Measurements from ENCODE around the gene PPRC1.

PPRC1 gene

DNA sequence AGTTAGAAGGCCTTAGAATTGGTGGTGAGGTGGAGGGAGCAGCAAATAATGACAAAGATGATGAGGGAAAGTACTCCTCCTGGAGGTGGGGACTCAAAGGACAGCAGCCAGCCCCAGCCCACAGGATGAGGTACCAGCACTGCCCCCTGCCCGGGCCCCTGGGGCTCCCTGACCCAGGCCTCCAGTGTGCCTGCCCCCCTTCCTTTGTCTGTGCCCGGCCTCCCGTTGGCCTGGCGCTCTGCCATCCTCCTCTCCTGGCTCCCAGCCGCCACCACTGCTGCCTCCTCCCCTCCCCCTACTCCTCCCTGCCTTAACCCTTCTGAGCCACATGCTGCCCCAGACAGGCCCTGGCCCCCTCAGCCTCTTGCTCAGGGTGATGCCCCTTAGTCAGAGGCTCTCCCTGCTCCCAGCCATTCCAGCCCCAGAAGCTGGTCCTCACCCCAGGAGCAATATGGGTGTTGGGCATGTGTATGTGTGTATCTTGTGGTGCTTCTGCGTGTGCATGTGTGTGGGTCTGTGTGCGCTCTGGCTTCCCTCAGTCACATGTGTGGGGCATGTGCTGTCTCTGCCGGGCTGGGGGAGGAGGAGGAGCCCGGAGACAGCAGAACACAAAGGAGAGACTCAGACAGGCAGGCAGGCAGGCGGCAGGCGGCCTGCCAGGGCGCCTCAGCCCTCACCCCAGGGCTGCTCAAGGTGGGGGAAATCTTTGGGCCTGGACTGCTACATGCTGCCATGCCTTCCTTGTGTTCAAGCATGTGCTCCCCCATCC is 15.3 kb upstream of the PPRC1 start:
- DNase-seq (ENCODE audit: low read depth, low spot score), result no peak

DNA sequence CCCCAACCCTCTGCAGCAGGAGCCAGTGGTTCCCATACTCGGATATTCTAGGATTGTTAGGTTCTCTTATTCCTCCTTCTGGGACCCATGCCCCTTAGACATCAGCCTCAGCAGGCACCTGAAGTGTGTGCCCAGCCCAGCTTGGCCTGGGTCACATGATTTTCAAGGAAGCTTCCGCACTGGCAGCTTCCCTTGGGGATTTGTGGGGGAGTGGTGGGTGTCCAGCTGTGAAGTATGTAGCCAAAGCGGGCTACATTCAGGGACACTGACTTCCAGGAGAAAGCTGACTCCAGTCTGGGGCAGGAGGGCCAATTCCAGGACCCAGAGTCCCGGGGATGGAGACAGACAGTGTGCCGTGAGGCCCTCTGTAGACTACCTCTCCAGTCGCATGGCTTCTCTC is 14.0 kb upstream of the PPRC1 start:
- no peak for DNase-seq (ENCODE audit: low read depth, low spot score)

DNA sequence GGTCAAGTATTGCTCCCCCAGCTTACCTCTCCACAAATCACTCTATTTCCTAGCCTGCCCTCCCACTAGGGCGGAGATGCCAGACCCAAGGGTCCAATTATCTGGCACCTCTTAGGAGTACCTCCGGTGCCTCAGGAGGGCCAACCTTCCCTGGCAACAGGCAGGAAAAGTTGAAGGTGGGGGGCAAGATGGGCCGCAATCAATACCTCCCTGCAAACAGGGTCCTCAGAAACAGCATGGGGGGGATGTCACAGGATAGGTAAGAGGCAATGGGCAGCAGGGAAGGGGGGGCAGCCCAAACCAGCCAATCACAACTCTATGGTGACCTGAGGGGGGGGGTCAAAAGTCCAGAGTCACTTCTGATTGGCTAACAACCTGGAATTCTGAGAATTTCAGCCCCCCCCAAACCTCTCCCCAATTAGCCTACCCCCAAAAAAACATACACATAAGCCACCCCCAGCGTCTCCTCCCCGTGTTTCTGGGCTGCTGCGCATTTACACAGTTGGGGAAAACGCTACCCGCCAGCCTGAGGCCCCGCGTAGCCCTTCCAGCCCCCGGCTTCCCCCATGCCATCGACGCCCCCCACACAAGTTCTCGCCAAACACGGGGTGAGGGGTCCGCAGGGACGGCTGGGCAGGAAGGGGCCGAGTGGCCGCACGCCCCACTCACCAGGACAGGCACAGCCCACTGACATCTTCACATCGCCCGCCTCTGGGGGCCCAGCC is 13.3 kb upstream of the PPRC1 start:
- no peak for DNase-seq (ENCODE audit: low read depth, low spot score)

DNA sequence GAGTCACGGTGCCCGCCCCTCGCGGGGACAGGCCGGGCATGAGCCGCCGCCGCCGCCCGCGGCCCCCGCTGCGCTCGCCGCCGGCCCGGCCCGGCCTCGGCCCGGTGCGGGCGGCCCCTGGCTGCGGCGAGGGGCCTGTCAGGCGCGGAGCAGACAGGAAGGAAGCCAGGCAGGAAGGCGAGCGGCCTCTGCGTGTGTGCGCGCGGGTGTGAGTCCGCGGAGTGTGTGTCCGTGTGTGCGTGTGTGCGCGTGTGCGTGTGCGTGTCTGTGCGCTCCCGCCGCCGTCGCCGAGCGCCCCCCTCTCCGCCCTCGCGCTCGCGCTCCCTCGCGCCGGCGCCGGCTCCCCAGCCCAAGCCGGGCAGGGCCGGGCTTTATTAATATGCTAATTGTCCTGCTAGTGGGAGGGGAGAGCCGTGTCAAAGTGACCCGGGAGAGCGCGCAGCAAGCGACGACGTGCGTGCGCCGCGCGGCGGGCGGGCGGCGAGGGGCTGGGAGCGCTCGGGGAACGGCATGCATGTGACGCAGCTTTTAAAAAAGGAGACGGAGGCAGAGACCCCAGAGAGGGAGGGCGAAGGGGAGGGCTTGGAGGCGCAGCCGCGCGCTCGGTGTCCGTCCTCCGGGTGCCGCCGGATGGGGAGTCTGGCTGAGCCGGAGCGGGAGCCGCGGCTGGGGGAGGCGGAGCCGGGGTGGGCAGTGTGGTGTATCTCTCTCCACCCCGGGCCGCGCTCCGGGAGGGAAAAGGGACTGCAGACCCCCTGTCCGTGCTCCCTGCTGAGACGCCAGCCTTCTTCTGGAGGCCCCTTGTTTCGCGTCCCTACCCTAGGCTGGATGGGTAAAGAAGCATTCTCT is 12.5 kb upstream of the PPRC1 start, which contains the start of gene LDB1:
LDB1 (minus strand) TSS at position 227 of the 849 bp plus-strand sequence. CDS start 258 bp downstream, outside the sequence.
- no peak for DNase-seq (ENCODE audit: low read depth, low spot score)

DNA sequence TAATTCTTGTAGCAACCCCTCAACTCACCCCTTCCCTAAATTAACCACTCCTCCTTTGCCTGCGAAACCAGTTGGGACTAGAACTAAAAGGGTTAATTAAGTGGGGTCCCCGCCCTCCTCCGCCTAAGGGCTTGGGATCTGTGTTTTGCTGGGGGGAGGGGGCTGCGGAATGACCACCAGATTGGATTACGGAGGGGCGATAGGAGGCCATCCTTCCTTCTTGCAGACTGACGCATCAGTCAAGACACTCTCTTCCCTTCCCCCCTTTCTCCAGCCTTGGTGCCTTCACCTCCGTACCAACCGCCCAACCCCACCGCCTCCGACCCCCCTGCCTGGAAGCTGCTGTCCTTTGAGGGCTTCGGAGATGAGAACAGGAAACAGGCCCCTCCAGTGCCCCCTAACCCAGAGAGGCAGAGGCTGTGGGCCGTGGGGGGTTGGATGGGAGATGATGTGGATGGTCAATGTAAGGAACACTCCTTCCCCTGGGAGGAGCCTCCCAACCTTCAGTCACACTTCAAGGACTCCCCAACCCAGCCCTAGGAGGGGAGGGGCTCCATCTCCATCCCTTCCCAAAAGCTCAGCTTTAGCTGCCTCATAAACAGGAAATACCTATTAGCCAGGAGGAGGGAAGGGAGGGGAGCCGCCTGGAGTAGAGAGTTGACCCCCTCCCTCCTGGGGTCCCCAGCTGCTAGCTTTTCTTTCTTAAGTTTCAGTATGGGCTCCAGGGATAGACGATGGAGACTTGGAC is 11.7 kb upstream of the PPRC1 start:
- DNase-seq (ENCODE audit: low read depth, low spot score), result peak; percentile 89

DNA sequence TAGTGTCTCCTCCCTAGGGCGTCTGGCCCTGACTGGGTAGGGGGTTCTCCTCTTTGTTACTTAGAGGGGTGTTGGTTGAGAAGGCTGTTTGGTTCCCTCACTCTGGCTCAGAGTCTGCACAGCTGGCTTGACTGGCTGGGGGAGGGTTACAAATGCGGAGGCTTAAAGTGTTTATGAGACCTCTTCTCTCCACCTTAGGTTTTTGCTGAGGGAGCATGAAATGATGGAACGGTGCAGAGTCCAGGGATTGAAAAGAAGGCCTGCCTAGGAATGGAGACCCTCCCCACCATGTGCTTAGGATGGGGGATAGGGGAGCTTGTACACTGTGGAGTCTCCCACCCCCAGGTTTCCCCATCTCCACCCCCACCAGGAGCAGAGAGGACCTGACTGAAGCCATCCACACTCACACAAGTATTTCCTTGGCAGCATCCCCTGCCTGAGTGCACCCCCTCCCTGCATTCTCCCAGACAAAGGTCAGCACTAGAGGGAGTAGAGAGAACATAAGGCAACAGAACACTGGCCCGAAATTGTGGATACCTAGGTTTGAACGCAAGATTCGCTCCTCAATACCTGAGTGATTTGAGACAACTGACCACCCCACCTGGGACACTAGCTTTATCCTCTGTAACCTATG is 11.0 kb upstream of the PPRC1 start:
- no peak for DNase-seq (ENCODE audit: low read depth, low spot score)

DNA sequence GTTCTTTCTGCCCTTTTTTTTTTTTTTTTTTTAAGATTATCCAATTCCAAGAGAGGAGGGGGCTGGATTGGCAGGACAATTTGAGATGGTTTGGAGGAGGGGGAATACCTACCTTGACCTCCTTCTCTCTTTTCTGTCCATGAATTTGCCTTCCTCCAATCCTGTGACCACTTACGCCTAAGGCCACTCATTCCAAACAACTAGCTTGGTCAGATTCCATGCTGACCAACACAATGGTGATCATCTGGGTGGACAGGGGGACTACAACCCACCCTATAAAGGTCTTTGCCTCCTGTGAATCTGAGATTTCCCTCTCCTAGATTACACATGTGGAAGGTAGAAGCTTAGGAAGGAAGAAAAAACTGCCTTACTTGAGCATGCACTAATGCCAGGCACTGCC is 10.4 kb upstream of the PPRC1 start:
- no peak for DNase-seq (ENCODE audit: low read depth, low spot score)

DNA sequence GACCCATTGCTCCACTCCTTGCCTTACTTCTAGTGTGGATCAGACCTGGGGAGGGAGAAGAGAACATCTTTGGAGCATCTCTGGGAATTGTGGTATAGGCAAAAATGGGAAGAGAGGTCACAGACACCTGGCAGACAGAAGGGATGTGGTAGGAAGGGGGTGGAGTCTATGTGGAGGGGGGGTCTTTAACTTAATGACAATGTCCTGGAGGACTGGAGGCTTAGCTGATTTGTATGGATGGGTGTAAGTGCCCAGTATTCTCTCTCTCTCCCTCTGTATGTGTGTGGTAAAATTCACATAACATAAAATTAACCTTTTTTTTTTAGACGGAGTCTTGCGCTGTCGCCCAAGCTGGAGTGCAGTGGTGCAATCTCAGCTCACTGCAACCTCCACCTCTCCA is 9.6 kb upstream of the PPRC1 start:
- no peak for DNase-seq (ENCODE audit: low read depth, low spot score)

DNA sequence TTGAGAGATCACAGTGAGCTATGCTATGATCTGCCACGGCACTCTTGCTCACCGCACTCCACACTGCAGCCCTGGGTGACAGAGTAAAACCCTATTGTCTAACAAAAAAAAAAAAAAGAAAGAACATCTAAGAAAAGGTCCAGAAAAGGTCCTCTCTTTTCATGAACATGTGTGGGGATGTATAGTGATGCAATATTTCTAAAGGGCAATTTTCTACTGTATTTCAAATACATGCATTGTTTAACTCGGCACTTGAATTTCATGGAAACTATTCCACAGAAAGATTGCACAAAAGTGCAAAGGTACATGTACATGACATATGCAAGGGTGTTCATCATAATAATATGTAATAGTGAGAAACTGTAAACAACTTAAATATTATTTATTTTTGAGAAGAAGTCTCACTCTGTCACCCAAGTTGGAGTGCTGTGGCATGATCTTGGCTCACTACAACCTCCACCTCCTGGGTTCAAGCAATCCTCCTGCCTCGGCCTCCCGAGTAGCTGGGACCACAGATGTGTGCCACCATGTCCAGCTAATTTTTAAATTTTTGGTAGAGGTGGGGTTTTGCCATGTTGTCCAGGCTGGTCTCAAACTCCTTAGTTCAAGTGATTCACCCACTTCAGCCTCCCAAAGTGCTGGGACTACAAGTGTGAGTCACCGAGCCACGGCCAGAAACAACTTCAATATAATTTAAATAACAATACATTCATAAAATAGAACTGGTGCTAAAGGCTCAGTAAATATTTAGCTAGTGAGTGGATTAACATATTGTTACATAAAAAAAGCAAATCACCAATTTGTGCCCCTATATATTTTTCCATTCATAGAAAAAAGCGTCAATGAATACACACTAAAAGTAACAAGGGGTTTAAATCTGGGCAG is 1.3 kb upstream of the PPRC1 start:
- DNase-seq (ENCODE audit: low read depth, low spot score), result no peak

DNA sequence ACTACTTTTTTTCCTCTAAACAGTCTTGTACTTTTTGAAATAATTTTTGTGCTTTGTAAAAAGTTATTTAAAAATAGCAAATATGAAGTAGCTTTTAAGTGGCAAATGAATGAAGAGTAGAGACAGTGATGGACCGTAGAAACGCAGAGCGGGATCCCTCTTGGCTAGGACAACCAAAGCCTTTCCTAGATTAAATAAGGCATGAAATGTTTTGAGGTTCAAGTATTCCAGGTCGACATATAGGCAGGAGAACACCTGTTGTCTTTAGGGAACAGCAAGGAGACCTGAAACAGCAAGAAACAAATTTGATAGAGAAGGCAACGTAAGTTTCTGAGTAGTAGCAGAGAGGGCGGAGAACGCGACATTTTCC is 662 bp upstream of the PPRC1 start:
- no peak for DNase-seq (ENCODE audit: low read depth, low spot score)

DNA sequence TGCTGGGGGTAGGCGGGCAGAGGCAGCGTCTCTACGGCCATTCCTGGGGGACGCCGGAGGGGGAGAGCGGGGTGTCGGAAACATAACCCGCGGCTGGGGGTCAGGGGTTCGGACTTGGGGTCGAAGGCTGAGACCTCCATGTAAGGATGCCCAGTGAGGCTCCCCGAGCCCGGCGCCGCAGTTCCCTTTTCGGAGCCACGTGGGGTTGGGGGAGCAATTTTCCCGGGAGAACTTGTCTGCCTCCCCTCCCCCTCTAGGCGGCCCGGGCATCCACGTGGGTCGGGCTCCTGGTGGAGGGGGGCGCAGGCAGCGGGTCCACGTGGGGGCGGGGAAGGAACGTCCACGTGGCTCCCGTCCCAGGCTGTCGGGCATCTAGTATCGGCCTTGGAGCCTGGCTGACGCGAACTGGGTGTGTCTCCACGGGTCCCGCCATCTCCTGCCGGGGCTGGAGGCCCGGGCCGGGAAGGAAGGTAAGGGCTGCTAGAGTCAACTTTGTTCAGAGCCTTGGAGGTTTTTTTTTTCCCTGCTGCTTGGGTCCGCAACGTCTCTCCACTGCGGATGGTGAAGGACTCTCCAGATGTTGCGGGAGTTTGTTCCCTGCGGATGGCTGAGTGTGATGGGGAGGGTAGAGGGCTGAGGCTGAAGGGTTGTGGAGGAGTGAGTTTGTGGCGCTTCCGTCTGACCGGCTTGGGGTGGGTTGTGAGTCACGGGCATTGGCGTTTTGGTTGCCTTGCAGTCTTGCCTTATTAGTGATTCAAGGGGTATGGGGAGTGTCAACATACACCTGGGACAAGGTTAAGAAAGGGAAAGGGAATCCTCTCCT is 744 bp downstream of the PPRC1 start:
- DNase-seq (ENCODE audit: low read depth, low spot score), result no peak

DNA sequence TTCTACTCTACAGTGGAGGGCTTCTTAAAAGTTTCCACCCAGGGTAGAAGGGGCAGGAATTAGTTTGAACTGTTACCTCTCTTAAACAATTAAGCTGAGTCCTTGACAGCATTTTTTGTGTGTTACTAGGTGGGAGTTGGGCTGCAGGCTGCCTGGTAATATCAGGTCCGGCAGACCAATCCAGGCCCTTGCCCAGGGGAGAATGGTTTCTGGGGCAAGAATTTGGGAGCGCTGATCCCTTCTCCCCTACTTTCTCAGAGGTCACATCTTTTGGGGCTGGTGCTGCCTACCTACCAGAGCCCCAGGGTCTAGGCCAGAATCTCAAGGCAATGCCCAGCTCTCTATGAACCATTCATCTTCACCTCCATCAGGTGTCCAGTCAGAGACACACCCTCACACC is 1.6 kb downstream of the PPRC1 start:
- DNase-seq (ENCODE audit: low read depth, low spot score), result no peak

DNA sequence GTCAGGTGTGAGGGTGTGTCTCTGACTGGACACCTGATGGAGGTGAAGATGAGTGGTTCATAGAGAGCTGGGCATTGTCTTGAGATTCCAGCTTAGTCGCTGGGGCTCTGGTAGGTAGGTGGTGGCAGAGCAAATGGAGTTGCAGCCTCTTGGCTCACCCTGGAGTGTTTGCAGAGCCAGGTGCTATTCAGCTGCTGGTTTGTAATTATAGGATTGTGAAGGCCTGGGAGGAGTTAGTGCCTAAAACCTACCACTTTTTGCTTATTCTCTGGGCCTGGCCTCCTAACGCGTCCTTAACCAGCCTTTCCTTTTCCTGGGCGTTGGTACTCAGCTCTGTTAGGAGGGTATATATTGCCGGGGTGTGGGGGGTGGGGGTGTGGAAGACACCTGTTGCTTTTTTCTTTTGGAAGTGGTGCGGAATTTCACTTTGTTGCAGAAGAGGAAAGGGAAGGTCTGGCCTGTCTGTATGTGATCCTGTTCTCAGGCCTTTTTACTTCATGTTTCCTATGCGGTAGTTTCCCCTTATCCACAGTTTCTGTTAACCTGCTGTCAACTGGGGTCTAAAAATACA is 3.2 kb downstream of the PPRC1 start:
- DNase-seq (ENCODE audit: low read depth, low spot score), result no peak

DNA sequence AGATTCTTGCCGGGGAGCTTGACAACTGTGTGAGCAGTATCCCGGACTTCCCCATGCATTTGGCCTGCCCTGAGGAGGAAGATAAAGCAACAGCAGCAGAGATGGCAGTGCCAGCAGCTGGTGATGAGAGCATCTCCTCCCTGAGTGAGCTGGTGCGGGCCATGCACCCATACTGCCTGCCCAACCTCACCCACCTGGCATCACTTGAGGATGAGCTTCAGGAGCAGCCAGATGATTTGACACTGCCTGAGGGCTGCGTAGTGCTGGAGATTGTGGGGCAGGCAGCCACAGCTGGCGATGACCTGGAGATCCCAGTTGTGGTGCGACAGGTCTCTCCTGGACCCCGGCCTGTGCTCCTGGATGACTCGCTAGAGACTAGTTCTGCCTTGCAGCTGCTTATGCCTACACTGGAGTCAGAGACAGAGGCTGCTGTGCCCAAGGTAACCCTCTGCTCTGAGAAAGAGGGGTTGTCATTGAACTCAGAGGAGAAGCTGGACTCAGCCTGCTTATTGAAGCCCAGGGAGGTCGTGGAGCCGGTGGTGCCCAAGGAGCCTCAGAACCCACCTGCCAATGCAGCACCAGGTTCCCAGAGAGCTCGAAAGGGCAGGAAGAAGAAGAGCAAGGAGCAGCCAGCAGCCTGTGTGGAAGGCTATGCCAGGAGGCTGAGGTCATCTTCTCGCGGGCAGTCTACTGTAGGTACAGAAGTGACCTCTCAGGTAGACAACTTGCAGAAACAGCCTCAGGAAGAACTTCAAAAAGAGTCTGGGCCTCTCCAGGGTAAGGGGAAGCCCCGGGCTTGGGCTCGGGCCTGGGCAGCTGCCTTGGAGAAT is 6.7 kb downstream of the PPRC1 start:
- no peak for DNase-seq (ENCODE audit: low read depth, low spot score)

DNA sequence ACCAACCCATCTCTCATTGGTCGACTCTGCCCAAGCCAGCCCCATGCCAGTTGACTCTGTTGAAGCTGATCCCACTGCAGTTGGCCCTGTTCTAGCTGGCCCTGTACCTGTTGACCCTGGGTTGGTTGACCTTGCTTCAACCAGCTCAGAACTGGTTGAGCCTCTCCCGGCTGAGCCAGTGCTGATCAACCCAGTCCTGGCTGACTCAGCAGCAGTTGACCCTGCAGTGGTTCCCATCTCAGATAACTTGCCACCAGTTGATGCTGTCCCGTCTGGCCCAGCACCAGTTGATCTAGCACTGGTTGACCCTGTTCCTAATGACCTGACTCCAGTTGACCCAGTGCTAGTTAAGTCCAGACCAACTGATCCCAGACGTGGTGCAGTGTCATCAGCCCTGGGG is 7.4 kb downstream of the PPRC1 start:
- no peak for DNase-seq (ENCODE audit: low read depth, low spot score)

DNA sequence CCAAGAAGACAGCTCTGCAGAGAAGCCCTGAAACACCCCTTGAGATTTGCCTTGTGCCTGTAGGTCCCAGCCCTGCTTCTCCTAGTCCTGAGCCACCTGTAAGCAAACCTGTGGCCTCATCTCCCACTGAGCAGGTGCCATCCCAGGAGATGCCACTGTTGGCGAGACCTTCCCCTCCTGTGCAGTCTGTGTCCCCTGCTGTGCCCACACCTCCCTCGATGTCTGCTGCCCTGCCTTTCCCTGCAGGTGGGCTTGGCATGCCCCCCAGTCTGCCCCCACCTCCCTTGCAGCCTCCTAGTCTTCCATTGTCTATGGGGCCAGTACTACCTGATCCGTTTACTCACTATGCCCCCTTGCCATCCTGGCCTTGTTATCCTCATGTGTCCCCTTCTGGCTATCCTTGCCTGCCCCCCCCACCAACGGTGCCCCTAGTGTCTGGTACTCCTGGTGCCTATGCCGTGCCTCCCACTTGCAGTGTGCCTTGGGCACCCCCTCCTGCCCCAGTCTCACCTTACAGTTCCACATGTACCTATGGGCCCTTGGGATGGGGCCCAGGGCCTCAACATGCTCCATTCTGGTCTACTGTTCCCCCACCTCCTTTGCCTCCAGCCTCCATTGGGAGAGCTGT is 8.2 kb downstream of the PPRC1 start:
- DNase-seq (ENCODE audit: low read depth, low spot score), result no peak

DNA sequence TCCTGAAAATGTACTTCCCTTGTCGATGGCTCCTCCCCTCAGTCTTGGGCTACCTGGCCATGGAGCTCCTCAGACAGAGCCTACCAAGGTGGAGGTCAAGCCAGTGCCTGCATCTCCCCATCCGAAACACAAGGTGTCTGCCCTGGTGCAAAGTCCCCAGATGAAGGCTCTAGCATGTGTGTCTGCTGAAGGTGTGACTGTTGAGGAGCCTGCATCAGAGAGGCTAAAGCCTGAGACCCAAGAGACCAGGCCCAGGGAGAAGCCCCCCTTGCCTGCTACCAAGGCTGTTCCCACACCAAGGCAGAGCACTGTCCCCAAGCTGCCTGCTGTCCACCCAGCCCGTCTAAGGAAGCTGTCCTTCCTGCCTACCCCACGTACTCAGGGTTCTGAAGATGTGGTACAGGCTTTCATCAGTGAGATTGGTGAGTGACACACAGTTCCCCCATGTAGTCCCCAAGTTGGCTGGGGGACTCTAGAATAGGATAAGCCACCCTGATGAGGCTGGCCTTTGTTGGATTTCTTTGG is 8.8 kb downstream of the PPRC1 start:
- no peak for DNase-seq (ENCODE audit: low read depth, low spot score)

Measured in smooth muscle cell of the brain vasculature (primary cell).